RPMI8226 (cell line): ENCODE results near the gene GLRX2.
A peak's percentile ranks its signal among the peaks of the same experiment; 100 is the strongest.
"Not testable (repeated sequence)": the region's sequence is repeated elsewhere in the genome, so short reads cannot be mapped to it uniquely, and the experiment has no call there.

Experiments
- DNase-seq: peaks from one replicate; pipeline ENCODE4 v3.0.0-alpha.2; 2015

The GLRX2 gene

GRCh38 chr1:193060938-193061337, 44.3 kb downstream of the GLRX2 start:
- peak; percentile 64 for DNase-seq

GRCh38 chr1:193060406-193060805, 44.8 kb downstream of the GLRX2 start:
- DNase-seq, result peak; percentile 13

GRCh38 chr1:193060115-193060403, 45.2 kb downstream of the GLRX2 start:
- no peak for DNase-seq

- DNase-seq, result peak; percentile 99
Observed at GRCh38 chr1:193059282-193060114, 45.7 kb downstream of the GLRX2 start, which contains the start of the genes RO60 and UCHL5. Gene RO60, plus strand, starts transcription at chr1:193059612. Its CDS starts 9,443 bp downstream, at chr1:193069055. Gene UCHL5, minus strand, starts transcription at chr1:193059360. Its CDS starts 100 bp downstream, at chr1:193059260.

- DNase-seq, result peak; percentile 83
Observed at GRCh38 chr1:193058529-193059281, 46.5 kb downstream of the GLRX2 start.

GRCh38 chr1:193054169-193054675, 51.0 kb downstream of the GLRX2 start:
- no peak for DNase-seq

- not testable (repeated sequence) for DNase-seq
Observed at GRCh38 chr1:193048913-193049312, 56.3 kb downstream of the GLRX2 start.
